Left hindlimb (tissue), 1 donor: ENCODE data around the gene ADGRG1.
"Not testable (repeated sequence)": the region's sequence is repeated elsewhere in the genome, so short reads cannot be mapped to it uniquely, and the experiment has no call there.

Source experiments
- DNase-seq: peaks from one replicate; pipeline ENCODE4 v3.0.0-alpha.2; 2018

Gene ADGRG1

GRCh38 chr16:57628008-57628781 lies at the start of gene ADGRG1:
Gene ADGRG1 (plus strand): TSS chr16:57628630. CDS start chr16:57650288, 21,658 bp downstream.
- DNase-seq, result peak; percentile 79

DNA sequence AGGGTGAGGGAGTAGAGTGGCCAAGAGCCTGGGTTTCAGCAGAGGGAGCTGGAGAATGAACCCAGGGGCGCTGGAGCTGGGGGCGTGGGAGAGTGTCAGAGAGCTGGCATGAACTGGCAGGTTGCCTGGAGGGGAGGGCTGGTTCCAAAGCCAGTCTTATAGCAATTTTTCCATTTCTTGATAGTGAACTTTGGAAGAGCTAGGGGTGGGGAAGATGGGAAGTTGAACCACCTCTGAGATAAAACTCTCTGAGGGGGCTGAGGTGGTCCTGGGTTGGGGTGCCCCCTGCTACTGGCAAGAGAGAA lies 49.1 kb upstream of the ADGRG1 start:
- DNase-seq, result peak; percentile 21

GRCh38 chr16:57585051-57585687 lies 43.3 kb upstream of the ADGRG1 start:
- DNase-seq, result no peak

DNA sequence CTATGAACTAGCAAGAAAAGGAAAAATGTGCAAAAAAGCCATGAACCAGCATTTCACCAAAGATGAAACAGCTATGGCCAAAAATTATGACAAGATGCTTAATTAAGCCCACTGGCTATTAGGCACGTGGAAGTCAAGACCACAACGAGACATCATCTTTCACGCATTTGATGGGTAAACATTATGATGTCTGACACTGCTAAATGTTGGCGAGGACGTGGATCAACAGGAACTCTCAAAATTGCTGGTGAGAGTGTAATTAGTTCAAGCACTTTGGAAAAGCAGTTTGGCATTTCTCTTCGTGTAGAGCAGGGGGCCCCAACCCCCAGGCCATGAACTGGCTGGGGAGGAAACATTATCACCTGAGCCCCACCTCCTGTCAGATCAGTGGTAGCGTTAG lies 39.6 kb upstream of the ADGRG1 start:
- no peak for DNase-seq

- no peak for DNase-seq
Observed at GRCh38 chr16:57589374-57589773, 39.1 kb upstream of the ADGRG1 start.

- no peak for DNase-seq
Observed at GRCh38 chr16:57590654-57591085, 37.8 kb upstream of the ADGRG1 start.

- DNase-seq, result peak; percentile 73
Observed at GRCh38 chr16:57591086-57591869, 37.2 kb upstream of the ADGRG1 start.

- DNase-seq, result no peak
Observed at GRCh38 chr16:57591870-57592485, 36.5 kb upstream of the ADGRG1 start.

GRCh38 chr16:57592591-57593003 lies 35.8 kb upstream of the ADGRG1 start:
- no peak for DNase-seq

GRCh38 chr16:57593021-57593420 lies 35.4 kb upstream of the ADGRG1 start:
- no peak for DNase-seq

DNA sequence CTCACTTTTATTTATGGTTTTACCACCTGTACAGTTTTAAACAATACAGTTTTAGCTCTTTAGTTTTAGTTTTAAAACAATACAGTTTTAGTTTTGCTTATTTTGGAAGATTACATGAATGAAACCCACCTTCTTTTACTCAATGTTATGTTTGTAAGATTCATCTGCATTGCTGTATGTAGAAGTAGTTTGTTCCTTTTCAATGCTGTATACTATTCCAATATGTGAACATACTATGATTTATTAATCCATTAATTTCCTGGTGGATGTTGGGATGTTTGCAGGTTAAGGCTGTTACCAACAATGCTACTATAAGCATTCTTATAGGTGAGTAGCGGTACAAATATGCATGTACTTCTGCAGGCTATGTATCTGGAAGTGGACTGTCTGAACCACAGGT lies 34.4 kb upstream of the ADGRG1 start:
- no peak for DNase-seq

DNA sequence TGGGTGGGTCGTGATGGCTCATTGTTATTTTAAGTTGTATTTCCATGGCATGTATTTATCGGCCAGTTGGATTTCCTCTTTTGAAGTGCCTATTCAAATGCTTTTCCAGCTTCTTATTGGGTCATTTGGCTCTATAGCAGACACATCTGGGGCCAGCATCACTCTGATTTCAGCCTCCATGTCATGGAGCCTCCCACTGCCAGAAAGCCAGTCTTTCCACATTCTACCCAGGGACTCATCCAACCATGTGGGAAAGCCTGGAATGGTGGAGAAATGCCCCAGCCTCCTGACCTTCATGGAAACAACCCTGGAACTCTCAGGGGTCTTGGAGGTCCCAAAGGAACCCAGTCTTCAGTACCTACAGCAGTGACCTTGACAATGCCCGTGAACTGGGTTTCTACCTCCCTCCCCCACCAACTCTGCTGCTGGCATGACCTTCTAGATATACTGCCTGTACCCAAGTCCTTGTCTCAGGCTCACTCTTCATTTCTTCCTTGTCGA lies 33.8 kb upstream of the ADGRG1 start:
- DNase-seq, result no peak

- DNase-seq, result not testable (repeated sequence)
Observed at GRCh38 chr16:57596234-57596633, 32.2 kb upstream of the ADGRG1 start.

DNA sequence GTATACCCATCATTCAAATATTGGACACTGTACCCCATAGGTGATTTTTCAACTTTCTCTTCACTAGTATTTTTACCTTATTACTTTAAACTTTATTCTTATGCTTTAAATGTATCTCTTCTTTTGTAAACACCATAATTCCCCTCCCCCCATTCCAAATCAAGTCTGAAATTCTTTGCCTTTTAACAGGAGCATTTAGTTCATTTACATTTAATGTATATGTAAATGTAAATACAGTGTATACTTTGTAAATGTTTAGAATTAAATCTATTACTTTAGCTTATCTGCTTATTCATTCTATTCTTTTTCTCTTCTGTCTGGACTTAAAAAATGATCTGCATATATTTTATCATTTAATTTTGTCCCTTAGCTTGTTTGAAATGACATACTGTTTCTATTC lies 30.0 kb upstream of the ADGRG1 start:
- DNase-seq, result no peak

GRCh38 chr16:57600048-57600835 lies 28.2 kb upstream of the ADGRG1 start:
- no peak for DNase-seq

GRCh38 chr16:57600952-57601580 lies 27.4 kb upstream of the ADGRG1 start:
- no peak for DNase-seq

- DNase-seq, result no peak
Observed at GRCh38 chr16:57601801-57602478, 26.5 kb upstream of the ADGRG1 start.

GRCh38 chr16:57603115-57604024 lies 25.1 kb upstream of the ADGRG1 start:
- DNase-seq, result no peak

DNA sequence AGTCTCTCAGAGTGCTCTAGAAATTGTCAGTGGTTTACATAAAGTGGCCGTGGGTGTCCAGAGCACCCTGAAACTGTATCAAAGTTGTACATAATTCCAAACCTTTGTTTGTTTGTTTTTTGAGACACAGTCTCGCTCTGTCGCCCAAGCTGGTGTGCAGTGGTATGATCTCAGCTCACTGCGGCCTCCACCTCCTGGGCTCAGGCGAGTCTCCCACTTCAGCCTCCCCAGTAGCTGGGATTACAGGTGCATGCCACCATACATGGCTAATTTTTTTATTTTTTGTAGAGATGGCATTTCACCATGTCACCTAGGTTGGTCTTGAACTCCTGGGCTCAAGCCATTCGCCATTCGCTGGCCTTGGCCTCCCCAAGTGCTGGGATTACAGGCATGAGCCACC lies 24.3 kb upstream of the ADGRG1 start:
- DNase-seq, result no peak
